Measurements from ENCODE around the gene MPLKIP.

DNA sequence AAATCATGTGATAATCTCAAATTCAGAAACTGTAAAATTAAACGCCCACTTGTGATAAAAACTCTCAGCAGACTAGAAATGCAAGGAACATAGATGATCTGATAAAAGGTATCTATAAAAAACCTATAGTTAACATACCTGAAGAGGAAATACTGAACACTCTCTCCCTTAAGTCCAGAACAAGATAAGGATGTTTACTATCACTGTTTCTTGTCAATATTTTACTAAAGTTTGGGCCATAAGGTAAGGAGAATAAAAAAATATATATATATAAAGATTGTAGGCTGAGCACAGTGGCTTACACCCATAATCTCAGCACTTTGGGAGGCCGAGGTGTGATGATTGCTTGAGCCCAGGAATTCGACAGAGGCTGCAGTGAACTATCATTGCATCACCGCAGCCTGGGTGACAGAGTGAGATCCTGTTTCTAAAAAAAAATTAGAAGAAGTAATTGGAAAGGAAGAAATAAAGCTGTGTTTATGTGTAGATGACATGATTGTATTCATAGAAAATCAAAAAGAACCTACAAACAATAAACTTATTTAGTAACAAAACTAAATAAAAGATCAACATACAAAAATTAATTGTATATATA is 28.4 kb downstream of the MPLKIP start:
- TF ChIP-seq, protein P1, sequence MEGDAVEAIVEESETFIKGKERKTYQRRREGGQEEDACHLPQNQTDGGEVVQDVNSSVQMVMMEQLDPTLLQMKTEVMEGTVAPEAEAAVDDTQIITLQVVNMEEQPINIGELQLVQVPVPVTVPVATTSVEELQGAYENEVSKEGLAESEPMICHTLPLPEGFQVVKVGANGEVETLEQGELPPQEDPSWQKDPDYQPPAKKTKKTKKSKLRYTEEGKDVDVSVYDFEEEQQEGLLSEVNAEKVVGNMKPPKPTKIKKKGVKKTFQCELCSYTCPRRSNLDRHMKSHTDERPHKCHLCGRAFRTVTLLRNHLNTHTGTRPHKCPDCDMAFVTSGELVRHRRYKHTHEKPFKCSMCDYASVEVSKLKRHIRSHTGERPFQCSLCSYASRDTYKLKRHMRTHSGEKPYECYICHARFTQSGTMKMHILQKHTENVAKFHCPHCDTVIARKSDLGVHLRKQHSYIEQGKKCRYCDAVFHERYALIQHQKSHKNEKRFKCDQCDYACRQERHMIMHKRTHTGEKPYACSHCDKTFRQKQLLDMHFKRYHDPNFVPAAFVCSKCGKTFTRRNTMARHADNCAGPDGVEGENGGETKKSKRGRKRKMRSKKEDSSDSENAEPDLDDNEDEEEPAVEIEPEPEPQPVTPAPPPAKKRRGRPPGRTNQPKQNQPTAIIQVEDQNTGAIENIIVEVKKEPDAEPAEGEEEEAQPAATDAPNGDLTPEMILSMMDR (IDR thresholded peaks at IDR 0.05): no peak
- TF ChIP-seq POLR2A (IDR thresholded peaks at IDR 0.05): no peak
- no peak for TF ChIP-seq POLR2AphosphoS5 (IDR thresholded peaks at IDR 0.05)

Measured in breast epithelium (tissue), 3 donors.